H54 (cell line): ENCODE data around the gene TNFRSF21.

Experiments used
- DNase-seq: peaks from one replicate; pipeline ENCODE4 v3.0.0; 2011; ENCODE audit warnings: low spot score, mixed read lengths; ENCODE audit not compliant: insufficient read length
- FAIRE-seq: peaks from 3 replicates; lab custom pipeline; 2011; peaks lifted over from hg19 to GRCh38; lab: Jason Lieb, UNC
- POLR2A ChIP-seq: IDR thresholded peaks from 2 replicates; pipeline ENCODE4 v1.6.1; 2011; ENCODE audit warnings: low read depth, mild to moderate bottlenecking, low read length

Gene TNFRSF21, protein sequence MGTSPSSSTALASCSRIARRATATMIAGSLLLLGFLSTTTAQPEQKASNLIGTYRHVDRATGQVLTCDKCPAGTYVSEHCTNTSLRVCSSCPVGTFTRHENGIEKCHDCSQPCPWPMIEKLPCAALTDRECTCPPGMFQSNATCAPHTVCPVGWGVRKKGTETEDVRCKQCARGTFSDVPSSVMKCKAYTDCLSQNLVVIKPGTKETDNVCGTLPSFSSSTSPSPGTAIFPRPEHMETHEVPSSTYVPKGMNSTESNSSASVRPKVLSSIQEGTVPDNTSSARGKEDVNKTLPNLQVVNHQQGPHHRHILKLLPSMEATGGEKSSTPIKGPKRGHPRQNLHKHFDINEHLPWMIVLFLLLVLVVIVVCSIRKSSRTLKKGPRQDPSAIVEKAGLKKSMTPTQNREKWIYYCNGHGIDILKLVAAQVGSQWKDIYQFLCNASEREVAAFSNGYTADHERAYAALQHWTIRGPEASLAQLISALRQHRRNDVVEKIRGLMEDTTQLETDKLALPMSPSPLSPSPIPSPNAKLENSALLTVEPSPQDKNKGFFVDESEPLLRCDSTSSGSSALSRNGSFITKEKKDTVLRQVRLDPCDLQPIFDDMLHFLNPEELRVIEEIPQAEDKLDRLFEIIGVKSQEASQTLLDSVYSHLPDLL

DNA sequence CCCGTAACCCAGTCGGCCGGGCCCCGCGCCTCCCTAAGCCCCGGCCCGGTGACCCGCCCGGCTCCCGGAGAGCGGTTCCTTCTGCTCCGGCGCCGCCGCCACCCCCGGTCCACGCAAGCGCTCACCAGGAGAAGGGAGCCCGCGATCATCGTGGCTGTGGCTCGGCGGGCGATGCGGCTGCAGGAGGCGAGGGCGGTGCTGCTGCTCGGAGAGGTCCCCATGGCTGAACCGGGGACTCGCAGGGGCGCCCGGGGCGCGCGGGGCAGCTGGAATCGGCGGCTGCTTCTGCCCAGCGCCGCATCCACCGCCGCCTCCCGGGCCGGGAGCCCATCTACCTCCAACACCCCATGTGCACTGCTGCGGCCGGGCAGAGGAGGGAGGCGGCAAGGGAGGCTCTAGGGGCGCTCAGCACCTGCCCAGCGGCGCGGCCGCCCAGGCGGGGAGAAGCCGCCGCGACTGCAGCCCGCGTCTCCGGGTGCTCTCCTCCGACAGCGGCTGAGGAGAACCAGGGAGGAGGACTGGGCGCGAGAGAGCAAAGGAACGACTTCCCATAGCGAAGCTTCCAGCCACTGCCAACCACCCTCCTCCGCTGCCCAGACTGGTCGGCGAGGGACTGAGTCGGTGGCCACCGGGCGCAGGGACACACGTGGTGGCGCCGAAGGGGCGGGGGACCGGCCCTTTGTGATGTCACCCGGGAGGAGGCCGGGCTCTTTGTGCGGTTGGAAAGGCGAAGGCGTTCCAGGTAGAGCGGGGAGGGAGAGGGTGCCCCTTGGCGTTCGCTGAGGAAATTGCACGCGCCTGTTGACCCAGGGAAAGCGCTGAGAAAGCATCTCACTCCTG, at the start of gene TNFRSF21:
Gene TNFRSF21 (minus strand): TSS at position 615 of the 840 bp plus-strand sequence. CDS start 394 bp downstream, at position 221.
- peak; percentile 95 for DNase-seq
- FAIRE-seq: peak; percentile 36
- peak; percentile 95 for TF ChIP-seq POLR2A

DNA sequence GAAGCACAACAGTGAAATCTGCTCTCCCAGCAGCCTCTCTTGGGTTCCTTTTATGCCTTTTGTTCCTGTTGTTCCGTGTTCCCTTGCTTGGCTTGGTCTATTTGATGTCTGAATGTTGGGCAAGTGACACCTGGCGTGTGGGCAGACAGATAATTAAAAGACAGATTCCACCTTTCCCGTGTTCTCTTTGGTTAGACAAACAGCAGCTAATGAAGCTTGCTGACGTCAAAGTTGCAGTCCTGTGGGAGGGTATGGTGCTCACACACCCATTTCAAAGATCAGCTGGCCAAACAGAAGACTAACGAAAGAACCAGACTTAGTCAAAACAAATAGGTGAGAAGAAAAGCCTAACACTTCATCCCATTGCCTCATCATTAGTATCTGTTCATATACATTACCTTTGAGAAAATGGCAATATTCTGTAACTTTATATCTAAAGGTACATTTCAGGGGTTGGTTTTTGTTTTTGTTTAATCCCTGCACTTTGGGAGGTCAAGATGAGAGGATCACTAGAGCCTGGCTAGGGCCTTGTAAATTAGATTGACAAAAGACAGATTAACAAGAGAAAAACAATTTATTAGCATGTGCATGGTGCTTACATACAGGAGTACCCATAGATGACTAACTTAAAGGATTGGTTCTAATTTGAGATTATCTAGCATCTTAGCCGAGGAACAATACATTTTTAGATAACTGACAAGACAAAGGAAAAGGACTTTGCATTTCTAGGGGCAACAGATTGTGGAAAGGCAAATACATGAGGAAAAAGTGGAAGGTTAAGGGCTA, 48.9 kb upstream of the TNFRSF21 start:
- no peak for FAIRE-seq
- no peak for DNase-seq
- no peak for TF ChIP-seq POLR2A

DNA sequence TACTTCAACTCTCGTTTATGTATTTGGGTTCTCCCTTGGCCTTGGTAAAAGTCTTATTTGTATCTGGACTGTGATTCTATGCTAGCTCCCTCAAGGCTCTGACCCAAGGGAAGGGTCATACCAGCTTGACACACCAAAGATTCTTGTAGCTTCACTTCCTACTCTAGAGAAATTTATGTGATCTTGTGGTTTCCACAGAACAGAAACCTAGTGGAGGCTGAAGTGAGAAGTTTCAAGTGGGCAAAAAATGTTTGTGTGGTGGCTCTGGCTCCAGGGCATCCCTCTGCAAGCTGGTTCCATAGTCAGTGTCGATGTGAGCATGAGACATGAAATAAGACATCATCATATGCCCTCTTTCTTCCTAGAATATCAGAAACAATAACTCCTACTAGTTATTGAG, 48.1 kb upstream of the TNFRSF21 start:
- DNase-seq: no peak
- TF ChIP-seq POLR2A: no peak
- FAIRE-seq: no peak

DNA sequence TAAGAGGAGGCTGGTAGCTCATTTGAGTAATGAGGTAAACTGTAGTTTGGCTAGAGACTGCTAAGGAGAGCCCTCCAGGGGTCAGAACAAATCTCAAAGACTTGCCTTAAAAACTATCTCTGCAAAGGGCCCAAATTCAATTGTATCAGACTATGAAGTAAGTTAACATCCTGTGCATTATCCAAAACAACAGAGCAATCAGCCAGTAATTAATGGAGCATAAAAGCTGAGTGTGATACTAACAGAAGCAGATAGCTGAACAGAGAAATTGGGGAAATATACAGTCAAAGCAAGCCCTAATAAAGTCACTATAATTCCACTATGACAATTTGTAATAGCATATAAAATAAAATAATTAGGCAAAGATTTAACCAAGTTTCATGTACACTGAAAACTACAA, 45.8 kb upstream of the TNFRSF21 start:
- TF ChIP-seq POLR2A: no peak
- FAIRE-seq (no peak), DNase-seq (no peak)

DNA sequence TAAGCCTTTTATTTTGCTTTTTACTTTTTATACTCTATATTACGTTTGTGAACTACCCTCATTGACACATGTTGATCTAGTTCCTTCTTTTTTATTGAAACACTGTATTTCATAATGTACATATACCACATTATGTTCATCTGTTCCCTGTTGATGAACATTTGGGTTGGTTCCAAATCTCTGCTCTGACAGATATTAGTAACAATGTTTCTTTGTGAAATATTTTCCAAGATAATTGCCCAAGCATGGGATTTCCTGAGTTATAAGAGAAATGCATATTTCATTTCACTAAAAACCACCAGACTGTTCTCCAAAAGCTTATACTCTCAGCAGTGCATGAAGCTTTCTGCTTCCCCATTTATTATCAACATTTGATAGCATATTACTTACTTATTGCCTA, 44.2 kb upstream of the TNFRSF21 start:
- no peak for TF ChIP-seq POLR2A
- DNase-seq: no peak
- FAIRE-seq: no peak

DNA sequence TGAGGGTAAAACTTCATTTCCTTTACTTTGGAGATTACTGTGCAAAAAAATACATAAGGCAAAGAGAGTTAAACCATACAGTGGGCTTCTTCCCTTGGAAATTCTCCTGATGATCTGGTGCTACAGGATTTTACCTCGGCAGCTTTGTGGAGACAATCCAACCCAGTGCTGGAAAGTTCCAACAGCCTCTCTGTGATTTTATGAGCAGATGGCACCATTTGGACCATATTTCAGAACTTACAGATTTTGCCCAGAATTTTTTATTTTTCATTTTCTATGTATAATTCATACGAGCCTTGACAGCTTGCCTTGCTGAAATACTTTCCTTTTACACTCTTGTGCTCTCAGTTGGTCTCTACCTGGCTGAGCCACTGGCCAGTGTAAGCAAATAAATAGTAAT, 43.3 kb upstream of the TNFRSF21 start:
- no peak for TF ChIP-seq POLR2A
- FAIRE-seq: no peak
- DNase-seq: no peak

DNA sequence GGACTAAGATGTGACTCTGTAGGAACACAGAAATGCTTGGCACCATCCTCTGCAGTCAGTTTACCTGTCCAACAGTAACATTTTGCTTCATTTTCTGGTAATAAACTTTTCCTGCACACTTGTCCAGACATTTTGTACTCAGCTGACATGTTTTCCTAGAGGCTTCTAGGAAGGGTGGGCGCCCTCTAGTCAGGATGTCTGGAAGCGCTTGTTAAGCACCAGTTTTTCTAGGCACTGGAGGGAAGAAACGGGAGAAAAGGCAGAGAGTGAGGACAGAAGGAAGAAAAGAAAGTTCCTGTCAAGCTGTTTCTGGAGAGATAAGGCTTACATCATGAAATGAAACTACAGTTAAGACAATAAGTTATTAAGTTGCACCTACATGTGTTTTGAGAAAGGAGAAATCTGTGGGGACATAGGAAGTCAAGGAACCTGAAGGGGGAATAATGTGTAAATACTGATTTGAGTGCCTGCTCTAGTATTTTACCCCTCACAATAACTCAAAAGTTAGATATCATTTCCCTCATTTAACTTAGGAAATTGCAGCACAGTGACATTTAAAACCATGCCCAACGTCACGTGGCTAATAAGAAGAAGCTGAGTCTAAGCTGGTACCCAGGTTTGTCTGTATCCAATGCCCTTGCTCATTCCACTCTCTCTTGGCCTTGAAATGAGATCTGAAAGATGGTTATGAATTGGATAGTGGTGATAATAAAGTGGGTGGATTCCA, 42.7 kb upstream of the TNFRSF21 start:
- peak; percentile 72 for FAIRE-seq
- DNase-seq: no peak
- TF ChIP-seq POLR2A: no peak

DNA sequence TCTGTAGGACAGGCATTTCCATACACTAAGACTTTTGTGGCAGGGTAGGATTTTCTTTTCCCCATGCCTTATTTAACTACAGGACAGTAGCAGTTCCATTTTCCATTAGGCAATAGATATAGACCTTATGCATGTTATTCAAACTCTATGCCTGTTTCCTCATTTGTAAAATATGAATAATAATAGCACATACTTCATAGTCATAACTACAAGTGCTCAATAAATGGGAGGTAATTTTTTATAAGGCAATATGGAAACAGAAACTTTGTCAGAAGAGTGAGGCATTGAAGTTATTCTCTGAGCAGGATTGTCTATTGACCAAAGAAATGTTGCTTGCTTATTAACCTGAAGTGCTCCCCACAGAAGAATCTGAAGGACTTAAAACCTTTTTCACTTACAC, 41.9 kb upstream of the TNFRSF21 start:
- DNase-seq (no peak), FAIRE-seq (no peak)
- no peak for TF ChIP-seq POLR2A

DNA sequence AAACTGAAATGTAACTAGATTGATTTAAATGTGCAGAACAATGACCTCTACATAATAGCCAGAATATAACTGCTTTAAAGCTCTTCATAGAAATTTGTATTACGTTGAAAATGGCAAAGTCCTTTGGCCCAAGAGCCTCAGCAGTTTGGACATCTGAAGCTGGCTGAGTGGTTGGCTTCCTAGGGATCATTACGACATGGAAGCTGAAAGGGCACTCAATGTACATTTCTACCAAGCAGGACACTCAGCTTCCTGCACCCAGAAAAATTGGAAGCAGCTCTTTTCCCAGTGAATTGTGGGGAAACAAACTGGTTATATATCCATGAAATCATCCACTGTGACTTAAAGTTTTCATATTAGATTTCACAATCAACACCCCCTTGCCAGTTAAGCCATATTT, 40.2 kb upstream of the TNFRSF21 start:
- FAIRE-seq (no peak), DNase-seq (no peak)
- no peak for TF ChIP-seq POLR2A

DNA sequence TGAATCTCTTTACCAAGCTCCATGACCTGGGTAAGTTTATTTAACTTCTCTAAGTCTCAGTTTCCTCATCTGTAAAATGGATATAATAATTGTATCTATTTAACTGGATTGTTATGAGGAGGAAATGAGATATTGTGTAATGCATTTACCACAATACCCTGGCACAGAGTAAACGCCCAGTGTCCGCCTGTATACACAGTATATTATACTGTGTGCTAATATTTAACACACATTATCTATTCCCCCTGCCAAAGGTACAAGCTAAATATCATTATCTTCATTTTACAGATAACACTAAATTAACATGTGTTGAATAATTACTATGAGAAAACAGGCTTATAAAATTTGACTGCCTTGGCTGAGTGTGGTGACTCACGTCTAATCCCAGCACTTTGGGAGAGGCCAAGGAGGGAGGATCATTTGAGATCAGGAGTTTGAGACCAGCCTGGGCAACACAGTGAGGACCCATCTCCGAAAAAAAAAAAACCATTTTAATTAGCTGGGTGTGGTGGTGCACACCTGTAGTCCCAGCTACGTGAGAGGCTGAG, 38.7 kb upstream of the TNFRSF21 start:
- no peak for FAIRE-seq
- DNase-seq: no peak
- no peak for TF ChIP-seq POLR2A

DNA sequence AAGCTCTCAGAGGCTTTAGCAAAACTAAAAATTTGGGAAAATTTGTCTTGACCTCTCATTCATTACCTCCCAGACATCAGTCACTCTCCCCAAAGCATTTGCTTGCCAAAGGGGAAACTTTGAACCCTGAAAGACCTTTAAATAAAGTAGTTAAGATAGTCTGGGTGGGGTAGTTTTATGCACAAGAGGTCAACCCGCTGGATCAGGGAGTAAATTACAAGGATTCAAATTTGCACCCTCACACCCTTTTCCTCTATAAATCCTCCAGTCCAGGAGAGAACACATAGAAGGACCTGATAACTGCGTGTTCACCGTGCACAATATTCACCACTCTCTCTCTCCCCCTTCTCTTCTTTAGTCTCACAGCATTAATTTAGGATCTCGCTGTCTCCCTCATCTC, 36.1 kb upstream of the TNFRSF21 start:
- FAIRE-seq (no peak), DNase-seq (no peak)
- no peak for TF ChIP-seq POLR2A

DNA sequence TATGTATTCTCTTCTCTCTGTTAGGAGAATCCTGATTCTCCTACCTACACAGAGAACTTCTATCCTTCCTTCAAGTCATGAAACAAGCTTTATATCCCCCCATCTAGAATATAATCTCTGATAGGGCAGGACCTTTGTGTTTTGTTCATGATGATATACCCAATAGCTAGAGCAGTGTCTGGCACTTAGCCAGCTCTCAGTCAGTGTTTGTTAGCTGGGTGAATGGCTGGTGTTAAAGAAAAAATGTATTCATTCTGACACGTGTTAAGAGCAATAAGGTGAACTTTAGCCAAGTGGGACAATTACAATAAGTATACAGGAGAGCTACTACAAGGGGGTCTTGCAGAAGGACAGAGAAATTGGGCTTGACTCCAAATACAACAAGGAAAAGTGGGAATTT, 34.3 kb upstream of the TNFRSF21 start:
- DNase-seq (no peak), FAIRE-seq (no peak)
- TF ChIP-seq POLR2A: no peak
